Measurements from ENCODE around the gene XAB2. TPM values are rescaled to one million over a fixed set of nuclear protein-coding genes. Genes with fewer than 3 reads are reported as not detected.

XAB2 gene
- total RNA-seq, 2 experiments from 2014 or later = 50.7 to 54.1 TPM

GRCh38 chr19:7661744-7662538, 32.6 kb upstream of the XAB2 start:
- intact Hi-C loops (cut with micrococcal nuclease) = no loop called here
- no peak for TF ChIP-seq CTCF (IDR thresholded peaks at IDR 0.05)
- POLR2A ChIA-PET = no interaction called here
- H3K27ac Mint-ChIP-seq = no peak overlapping the region
- peaks cover 19% of the 10 kb centered on the region for H3K4me1 Mint-ChIP-seq (ENCODE audit: low read depth)
- DNase-seq (no peak), ATAC-seq (no peak)
- H3K36me3 Mint-ChIP-seq (ENCODE audit: low read depth) = no peaks in the 10 kb centered on the region
- no peaks in the 10 kb centered on the region for H3K9me3 Mint-ChIP-seq
- CTCF ChIA-PET = interaction anchor here (1.2 to 2.5 kb wide), 3 partner anchors 10 to 94 kb away, joined by 3 to 10 read pairs (median 9); partner anchors contain the start of gene TRAPPC5
- H3K4me3 Mint-ChIP-seq = no peak overlapping the region
- peaks cover 3% of the 10 kb centered on the region for H3K27me3 Mint-ChIP-seq

- POLR2A ChIA-PET = interaction anchor here (0.6 to 1.8 kb wide), 4 partner anchors 12 to 140 kb away, joined by 3 to 11 read pairs (median 4); partner anchors contain the start of gene RETN
- H3K4me1 Mint-ChIP-seq (ENCODE audit: low read depth) = peaks cover 30% of the 10 kb centered on the region
- intact Hi-C loops (cut with micrococcal nuclease) = no loop called here
These were observed 28.9 kb upstream of the XAB2 start for GRCh38 chr19:7658219-7658686.

DNA sequence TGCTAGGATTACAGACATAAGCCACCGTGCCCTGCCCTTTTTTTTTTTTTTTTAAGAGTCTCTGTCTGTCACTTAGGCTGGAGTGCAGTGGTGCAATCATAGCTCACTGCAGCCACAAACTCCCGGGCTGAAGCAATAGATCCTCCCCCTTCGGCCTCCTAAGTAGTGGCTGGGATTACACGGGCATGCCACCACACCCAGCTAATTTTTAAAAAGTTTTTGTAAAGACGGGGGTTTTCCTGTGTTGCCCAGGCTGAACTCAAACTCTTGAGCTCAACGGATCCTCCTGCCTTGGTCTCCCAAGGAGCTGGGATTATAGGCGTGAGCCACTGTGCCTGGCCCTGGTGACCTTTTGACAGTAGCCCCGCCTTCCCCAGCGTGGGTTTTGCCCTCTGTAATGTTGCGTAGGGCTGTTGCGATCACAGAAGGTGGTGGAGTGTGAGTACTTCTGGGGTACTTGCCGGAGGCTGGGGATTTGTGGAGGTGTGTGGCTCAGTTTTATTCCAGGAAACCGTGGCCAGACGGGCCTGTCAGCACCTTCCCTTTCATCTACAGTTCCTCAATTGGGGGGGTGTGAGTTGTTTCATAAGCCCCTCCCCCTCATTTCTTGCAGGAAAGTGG, 27.9 kb upstream of the XAB2 start:
- intact Hi-C loops (cut with micrococcal nuclease) = no loop called here
- TF ChIP-seq CTCF (IDR thresholded peaks at IDR 0.05) = no peak
- DNase-seq (peak; percentile 91), ATAC-seq (peak; percentile 87)
- CTCF ChIA-PET = interaction anchor here (1.4 to 7.8 kb wide), 5 partner anchors 21 to 143 kb away, joined by 3 to 74 read pairs (median 10); partner anchors contain the start of gene TRAPPC5
- Mint-ChIP-seq H3K27ac (peak overlapping the region; percentile 78), H3K4me1 (ENCODE audit: low read depth) (peaks cover 37% of the 10 kb centered on the region), H3K36me3 (ENCODE audit: low read depth) (no peaks in the 10 kb centered on the region), H3K4me3 (peak overlapping the region; percentile 68), H3K27me3 (peaks cover 2% of the 10 kb centered on the region), H3K9me3 (no peaks in the 10 kb centered on the region)
- POLR2A ChIA-PET = interaction anchor here (1.5 to 1.8 kb wide), 2 partner anchors 13 to 14 kb away, joined by 3 to 11 read pairs; partner anchors contain the start of gene RETN

More at GRCh38 chr19:7658219-7658686, 28.9 kb upstream of the XAB2 start:
- no peak for TF ChIP-seq CTCF (IDR thresholded peaks at IDR 0.05)
- Mint-ChIP-seq H3K27ac (peak overlapping the region; percentile 78), H3K27me3 (peaks cover 2% of the 10 kb centered on the region), H3K36me3 (ENCODE audit: low read depth) (no peaks in the 10 kb centered on the region), H3K9me3 (no peaks in the 10 kb centered on the region), H3K4me3 (peak overlapping the region; percentile 68)
- ATAC-seq = peak; percentile 80
- CTCF ChIA-PET = interaction anchor here (1.6 kb wide), 1 partner anchor 23 kb away, joined by 9 read pairs; the partner anchor contains the start of gene TRAPPC5
- DNase-seq = peak; percentile 78

GRCh38 chr19:7655581-7655980, 26.2 kb upstream of the XAB2 start:
- intact Hi-C loops (cut with micrococcal nuclease) = no loop called here
- POLR2A ChIA-PET = interaction anchor here (1.5 kb wide), 1 partner anchor 26 kb away, joined by 3 read pairs; no protein-coding TSS in a partner anchor
- ATAC-seq = no peak
- Mint-ChIP-seq H3K4me3 (no peak overlapping the region), H3K36me3 (ENCODE audit: low read depth) (no peaks in the 10 kb centered on the region), H3K9me3 (no peaks in the 10 kb centered on the region), H3K27ac (peak overlapping the region; percentile 42), H3K27me3 (no peaks in the 10 kb centered on the region), H3K4me1 (ENCODE audit: low read depth) (peaks cover 41% of the 10 kb centered on the region)
- CTCF ChIA-PET = interaction anchor here (2.2 to 7.8 kb wide), 3 partner anchors 25 to 144 kb away, joined by 10 to 74 read pairs (median 14); partner anchors contain the start of gene TRAPPC5
- no peak for DNase-seq
- no peak for TF ChIP-seq CTCF (IDR thresholded peaks at IDR 0.05)
